ENCODE results near the gene NEK8.

DNA sequence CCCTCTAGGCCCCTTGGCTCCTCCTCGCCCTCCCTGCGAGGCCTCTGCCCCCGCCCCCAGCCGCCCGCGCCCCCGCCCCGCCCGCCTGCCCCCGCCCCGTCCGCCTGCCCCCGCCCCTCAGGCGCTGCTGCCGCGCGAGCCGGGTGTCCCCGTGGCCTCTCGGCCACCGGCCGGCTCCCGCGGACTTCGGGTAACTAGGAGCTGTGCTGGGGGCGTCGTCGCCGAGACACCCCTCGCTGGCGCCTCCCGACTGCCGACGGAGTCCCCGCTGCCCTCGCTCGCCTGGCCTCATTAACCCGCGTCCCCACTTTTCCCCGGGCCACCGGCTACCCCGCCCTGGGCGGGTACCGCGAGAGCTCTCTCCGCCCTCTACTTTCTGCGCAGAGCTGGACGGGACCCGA, 2.4 kb upstream of the NEK8 start, which contains the start of gene TLCD1:
- TF ChIP-seq CHD2 (IDR thresholded peaks at IDR 0.05; ENCODE audit: low read length), result peak; percentile 71; the same call in 1 of the 2 replicates
- TF ChIP-seq POLR2A (IDR thresholded peaks at IDR 0.05; ENCODE audit: control extremely low read depth in 1 of 2, low read depth in 2 of 2, low read length in 2 of 2), result no peak; a peak in 1 of 3 replicates
